CD4-positive, alpha-beta T cell treated with Interleukin-6 for 4 hours (primary cell): ENCODE data around the gene MAN2B2.

Experiments
- DNase-seq: peaks from one replicate; pipeline ENCODE4 v3.0.0-alpha.2; 2020; ENCODE audit warnings: mixed read lengths

MAN2B2 gene

DNA sequence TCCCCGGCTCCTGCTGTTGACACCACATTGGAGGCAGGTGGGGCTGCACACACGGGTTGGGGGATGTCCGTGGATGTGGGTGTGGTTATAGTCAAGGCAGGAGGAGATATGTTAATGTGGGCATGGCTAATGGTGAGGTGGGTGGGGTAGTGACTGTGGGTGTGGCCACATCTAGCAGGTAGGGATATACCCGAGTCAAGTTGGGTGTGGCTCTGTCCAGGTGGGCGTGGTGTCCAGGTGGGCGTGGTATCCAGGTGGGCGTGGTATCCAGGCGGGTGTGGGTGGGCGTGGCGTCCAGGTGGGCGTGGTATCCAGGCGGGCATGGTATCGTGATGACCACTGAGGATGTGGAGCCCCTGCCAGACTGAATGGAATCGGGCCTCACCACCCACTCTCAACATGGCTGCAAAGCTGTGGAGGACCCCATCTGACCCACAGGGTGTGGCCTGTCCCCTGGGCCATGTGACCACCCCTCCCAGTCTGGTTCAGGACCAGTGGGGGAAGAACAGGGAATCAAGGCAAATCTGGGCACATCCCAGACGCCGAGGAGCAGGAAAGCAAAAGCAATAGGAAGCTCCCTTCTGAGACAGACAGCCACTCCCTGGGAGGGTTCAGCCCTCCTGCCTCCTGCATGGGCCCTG, 21.0 kb downstream of the MAN2B2 start:
- DNase-seq, result no peak

DNA sequence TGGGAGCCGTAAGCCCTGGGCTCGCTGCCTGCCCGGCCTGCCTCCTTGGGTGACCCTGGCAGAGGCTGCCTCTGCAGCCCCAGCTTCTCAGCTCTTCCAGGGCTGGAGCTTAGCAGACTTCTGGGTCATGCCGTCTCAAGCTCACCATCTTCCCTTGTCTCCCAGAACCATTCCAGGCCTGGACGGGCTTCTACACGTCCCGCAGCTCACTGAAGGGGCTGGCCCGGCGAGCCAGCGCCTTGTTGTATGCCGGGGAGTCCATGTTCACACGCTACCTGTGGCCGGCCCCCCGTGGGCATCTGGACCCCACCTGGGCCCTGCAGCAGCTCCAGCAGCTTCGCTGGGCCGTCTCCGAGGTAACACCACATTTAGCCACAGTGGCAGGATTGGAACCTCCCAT, 22.0 kb downstream of the MAN2B2 start:
- DNase-seq, result no peak

DNA sequence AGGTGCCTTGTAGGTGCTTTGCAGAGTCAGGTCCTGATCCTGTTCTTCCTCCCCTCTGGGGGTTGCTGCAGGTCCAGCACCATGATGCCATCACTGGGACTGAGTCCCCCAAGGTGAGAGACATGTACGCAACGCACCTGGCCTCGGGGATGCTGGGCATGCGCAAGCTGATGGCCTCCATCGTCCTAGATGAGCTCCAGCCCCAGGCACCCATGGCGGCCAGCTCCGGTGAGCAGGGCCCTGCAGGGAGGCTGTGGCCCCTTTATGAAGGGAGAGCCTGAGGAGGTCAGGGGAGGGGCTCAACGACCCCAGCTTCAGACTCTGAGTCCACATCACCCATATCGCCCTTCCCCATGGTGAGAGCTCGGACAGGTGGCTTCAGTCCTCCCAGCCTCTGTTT, 23.1 kb downstream of the MAN2B2 start:
- DNase-seq, result no peak

DNA sequence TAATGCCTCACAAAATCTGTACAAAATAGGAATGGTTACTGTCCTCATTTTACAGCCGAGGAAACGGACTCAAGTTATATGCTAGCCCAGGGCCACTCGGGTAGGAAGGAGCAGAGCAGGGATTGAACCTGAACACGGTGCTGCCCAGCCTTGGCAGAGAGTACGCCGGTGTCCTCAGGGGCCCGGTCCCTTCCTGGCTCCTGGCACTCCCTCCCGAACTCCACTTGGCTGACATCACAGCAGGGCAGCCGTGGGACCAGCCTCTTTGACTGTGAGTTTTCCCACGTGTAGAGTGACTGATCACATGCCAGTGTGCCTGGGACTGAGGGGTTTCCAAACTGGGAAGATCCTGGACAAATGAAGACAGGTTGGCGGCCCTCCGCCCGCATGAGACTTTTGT, 23.7 kb downstream of the MAN2B2 start:
- DNase-seq, result no peak

DNA sequence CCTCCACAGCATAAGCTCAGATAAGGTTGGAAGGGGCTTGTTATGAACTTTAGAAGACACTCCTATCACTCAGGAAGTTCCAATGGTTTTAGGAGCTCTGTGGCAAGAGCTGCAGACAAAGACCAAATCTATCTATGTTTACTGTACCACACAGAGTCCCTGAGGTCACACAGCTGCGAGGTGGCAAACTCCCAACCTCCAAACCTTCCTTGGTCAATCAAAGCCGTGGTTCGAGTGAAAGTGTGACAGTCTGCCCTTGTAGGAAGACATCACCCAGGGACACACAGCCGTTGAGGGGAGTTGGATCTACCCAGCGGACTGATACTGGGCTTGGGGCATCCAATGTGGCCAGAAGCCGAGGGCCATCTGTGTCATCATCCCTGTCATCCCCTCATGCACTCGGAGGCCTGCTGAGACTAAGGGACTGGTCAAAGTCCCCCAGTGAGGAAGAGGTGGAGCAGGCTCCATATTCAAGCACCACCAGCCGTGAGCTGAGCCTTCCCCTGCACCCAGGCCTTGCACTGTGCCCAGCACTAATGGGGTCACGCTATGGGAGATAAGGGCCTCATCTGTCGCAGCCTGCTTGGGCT, 26.8 kb downstream of the MAN2B2 start:
- no peak for DNase-seq

DNA sequence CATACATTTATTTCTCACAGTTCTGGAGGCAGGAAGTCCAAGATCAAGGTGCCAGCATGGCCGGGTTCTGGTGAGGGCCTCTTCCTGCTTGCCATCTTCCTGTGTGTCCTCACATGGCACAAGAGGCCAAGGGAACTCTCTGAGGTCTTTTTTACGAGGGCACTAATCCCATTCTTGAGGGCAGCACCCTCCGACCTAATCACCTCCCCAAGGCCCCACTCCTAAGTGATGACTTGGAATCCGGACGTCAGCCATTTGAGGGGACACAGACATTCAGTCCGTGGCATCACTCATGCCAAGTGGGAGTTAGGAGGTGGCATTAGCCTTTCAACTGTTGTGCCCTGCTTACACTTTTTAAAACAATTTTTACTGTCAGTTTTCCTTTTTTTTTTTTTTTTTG, 27.3 kb downstream of the MAN2B2 start:
- DNase-seq, result no peak

GRCh38 chr4:6603128-6603527, 28.1 kb downstream of the MAN2B2 start:
- no peak for DNase-seq

DNA sequence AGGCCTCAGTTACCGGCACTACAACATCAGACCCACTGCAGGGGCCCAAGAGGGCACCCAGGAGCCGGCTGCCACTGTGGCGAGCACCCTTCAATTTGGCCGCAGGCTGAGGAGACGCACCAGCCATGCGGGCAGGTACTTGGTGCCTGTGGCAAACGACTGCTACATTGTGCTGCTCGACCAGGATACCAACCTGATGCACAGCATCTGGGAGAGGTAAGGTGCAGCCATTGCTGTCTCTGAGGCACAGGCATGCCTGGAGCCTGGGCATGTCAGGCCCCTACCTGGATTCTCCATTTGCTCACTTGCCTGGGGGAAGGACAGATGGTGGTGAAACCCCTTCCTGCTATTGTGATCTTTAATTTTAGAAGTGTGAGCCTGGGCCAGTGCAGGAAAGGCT, 30.1 kb downstream of the MAN2B2 start:
- no peak for DNase-seq

GRCh38 chr4:6605605-6606004, 30.6 kb downstream of the MAN2B2 start:
- no peak for DNase-seq

- DNase-seq, result no peak
Observed at GRCh38 chr4:6606465-6607235, 31.7 kb downstream of the MAN2B2 start.

DNA sequence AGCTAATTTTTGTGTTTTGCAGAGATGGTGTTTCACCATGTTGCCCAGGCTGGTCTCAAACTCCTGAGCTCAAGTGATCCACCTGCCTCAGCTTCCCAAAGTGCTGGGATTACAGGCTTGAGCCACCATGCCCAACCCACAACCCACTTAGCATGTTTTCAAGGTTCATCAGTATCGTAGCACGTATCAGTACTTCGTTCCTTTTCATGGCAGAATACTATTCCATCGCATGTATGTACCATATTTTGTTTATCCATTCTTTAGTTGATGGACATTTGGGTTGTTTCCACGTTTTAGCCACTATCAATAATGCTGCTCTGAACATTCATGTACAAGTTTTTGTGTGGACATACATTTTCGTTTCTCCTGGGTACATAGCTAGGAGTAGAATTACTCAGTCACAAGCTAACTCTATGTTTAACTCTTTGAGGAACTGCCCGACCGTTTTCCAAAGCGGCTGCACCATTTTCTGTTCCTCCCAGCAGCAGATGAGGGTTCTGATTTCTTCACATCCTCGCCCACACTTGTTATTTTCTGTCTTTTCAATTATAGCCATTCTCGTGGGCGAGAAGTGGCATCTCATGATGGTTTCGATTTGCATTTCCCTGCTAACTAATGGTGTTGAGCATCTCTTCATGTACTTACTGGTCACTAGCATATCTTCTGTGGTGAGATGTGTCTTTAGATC, 32.5 kb downstream of the MAN2B2 start:
- no peak for DNase-seq

GRCh38 chr4:6608758-6609414, 33.9 kb downstream of the MAN2B2 start:
- no peak for DNase-seq

- no peak for DNase-seq
Observed at GRCh38 chr4:6609415-6610079, 34.6 kb downstream of the MAN2B2 start.

GRCh38 chr4:6610856-6611430, 36.0 kb downstream of the MAN2B2 start:
- no peak for DNase-seq

DNA sequence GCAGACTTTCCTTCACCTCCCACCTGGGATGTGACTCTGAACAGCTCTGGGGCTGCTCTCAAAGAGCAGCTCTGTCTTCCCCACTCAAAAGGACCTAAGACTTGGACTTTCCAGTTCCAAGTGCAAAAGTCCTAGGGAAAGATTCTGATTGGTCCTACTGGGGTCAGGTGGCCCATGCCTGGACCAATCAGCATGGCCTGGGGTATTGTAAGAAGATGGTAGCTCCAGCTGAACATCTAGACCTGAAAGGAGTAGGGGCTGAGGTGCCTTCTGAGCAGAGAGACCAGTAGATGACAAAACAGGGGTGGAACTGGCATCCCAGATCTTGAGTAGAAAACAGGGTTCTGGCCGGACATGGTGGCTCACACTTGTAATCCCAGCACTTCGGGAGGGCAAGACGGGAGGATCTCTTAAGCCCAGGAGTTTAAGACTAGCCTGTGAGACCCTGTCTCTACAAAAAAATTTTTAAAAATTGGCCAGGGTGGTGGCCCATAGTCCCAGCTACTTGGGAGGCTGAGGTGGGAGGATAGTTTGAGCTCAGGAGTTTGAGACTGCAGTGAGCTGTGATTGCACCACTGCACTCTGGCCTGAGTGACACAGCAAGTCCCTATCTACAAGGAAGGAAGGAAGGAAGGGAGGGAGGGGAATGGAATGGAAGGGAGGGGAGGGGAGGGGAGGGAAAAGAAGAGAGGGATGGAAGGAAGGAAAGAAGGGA, 38.1 kb downstream of the MAN2B2 start:
- no peak for DNase-seq

DNA sequence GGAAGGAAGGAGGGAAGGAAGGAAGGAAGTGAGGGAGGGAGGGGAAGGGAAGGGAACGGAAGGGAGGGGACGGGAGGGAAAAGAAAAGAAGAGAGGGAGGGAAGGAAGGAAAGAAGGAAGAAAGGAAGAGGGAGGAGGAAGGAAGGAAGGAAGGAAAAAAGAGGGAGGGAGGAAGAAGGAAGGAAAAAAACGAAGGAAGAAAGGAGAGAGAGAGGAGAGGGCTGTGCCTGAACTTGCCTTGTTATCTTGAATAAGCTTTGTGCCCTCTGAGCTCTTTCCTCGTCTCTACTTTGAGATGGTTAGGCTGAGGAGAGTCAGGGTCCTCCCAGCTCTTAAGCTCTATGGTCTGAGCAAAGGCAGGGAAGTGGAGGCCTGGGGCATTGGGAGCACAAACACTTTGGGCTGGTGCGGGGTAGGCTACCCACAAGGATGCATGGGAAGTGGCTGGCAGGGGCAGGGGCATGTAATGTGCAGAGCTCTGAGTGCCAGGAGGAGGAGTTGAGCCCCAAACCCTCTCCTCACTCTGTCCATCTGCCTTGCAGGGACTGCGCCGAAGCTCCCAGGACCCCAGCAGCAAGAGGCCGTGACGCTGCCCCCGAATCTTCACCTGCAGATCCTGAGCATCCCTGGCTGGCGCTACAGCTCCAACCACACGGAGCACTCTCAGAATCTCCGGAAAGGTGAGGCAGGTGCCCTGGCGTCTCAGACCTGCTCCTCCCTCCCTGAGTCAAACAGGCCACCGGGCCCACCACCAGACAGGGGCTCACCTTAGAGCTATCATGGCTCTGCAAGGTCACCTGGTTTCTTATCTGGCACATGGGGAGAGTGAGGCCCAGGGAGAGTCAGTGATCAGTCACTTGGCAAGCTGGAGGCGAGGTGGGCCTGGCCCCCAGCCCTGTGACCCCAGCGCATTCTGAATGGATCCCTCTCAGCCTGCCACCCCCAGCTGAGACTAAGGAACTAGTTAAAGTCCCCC, 39.0 kb downstream of the MAN2B2 start:
- DNase-seq, result no peak

DNA sequence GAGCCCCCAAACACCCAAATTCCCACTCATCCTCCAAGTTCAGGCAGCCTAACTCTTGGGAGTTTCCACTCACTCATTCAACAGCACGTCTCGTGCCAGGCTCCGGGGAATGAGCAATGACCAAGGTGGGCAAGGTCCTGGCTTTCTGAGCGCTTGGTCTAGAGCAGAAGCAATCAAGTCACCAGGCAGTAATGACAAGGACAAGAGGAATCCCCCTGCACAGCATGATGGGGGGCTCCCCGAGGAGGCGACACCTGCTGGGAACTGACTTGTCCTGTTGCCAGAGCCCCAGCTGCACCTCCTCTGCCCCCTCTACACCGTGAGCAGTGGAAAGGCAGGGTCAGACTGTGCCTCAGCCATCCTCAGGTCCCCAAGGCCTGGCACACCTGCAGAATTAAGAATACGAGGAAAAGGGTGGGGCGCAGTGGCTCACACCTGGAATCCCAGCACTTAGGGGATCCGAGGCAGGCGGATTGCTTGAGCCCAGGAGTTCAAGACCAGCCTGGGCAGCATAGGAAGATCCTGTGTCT, 39.8 kb downstream of the MAN2B2 start:
- DNase-seq, result no peak

DNA sequence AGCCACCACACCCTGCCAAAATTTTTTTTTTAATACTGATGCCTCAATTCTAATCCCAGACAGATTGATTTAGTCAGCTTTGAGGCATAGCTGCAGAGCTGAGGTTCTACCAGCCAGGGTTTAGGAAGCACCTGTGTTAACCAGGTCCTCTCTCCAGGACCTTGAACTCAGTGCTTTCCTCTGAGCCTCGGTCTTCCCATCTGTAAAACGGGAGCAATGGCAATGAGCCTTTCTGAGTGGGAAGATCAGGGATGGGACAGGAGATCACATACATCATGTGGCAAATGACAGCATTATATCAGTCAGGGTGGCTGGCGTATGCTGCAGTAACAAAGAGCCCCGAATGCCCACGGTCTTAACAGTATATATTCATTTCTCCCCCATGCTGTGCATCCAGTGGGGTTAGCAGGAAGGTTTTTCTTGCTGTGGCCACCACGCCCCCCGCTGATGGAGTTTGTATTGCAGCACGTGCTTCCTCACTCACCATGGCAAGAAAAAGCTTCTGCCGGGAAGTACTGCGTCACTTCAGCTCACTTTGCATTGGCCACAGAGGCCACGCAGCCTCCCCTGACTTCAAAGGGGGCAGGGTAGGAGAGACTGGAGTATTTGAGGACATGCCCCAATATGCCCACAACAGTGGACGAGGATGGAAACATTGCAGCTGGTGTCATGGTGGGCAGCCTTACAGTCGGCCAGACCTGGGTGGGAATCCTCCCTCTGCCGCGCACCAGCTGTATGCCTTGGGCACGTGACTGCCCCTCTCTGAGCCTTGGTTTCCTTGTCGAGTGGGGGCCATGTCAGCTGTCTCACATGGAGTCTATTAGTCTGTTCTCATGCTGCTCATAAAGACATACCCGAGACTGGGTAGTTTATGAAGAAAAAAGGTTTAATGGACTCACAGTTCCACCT, 41.4 kb downstream of the MAN2B2 start:
- no peak for DNase-seq

DNA sequence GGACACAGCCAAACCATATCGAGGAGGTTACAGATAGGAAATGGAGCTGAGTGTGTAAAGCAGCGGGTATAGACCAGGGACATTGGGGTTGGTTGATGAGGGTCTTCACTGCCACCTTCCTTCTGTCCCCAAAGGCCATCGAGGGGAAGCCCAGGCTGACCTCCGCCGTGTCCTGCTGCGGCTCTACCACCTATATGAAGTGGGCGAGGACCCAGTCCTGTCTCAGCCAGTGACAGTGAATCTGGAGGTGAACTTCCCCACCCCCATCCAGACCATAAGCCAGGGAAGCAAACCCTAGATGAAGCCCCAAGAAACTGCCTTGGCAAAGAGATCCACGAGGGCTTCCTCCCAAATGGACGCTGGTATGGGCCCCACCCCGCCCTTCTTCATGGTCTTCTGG, 42.3 kb downstream of the MAN2B2 start:
- DNase-seq, result no peak
